HepG2 (cell line): Measurements from ENCODE around the gene GSG1. TPM values are rescaled to one million over a fixed set of nuclear protein-coding genes. Genes with fewer than 3 reads are reported as not detected.

ENCODE experiments used
- ATAC-seq: fragments of 200-7000 bp; cut with Tn5 transposase; 3 replicates; pipeline ENCODE4 v1.9.1; 2020; ENCODE audit warnings: mild to moderate bottlenecking, moderate library complexity
- BruUV-seq: library from RNA; stranded (reverse); fragments of 400-500 nt; replicated peaks from 2 replicates; lab custom pipeline; 2021; lab: Mats Ljungman, UMichigan
- CTCF ChIA-PET: fragments of 300-600 bp; formaldehyde crosslinking; extraction: SDS; loops from one replicate; lab custom pipeline; 2021; ENCODE audit warnings: low total read pairs, inconsistent platforms, low intra/inter-chr PET ratio; lab: Yijun Ruan, JAX
- POLR2A ChIA-PET: fragments of 350-600 bp; sonication (Branson Sonifier 250); formaldehyde crosslinking; loops from one replicate; lab custom pipeline; 2020; ENCODE audit warnings: antibody characterized with exemption, inconsistent platforms; lab: Yijun Ruan, JAX
- DNase-seq: peaks from one replicate; pipeline ENCODE4 v3.0.0-alpha.2; 2015; ENCODE audit warnings: low spot score
- FAIRE-seq: peaks from 3 replicates; lab custom pipeline; 2011; peaks lifted over from hg19 to GRCh38; lab: Jason Lieb, UNC
- H2AFZ ChIP-seq: one replicate; pipeline ENCODE4 v1.6.1; 2011; ENCODE audit warnings: low read length, inconsistent platforms
- H3K27ac ChIP-seq: fragments of 300-600 bp; 3 replicates; pipeline ENCODE4 v1.8.0; 2011; ENCODE audit warnings: mixed run types, mild to moderate bottlenecking, mixed read lengths, low read length, inconsistent platforms; ENCODE audit not compliant: insufficient read depth; ENCODE audit errors: extremely low read length
- H3K27me3 ChIP-seq, 2 experiments: fragments of 200-600 bp in 1 of 2; 2 replicates in 1 of 2; 3 replicates in 1 of 2; pipeline versions ENCODE4 v1.6.0 to v1.8.0; 2011; ENCODE audit warnings: low read length in 2 of 2, mild to moderate bottlenecking in 2 of 2, moderate library complexity in 2 of 2, inconsistent platforms in 1 of 2; ENCODE audit not compliant: insufficient read depth in 2 of 2, control insufficient read depth in 1 of 2
- H3K36me3 ChIP-seq, 2 experiments: fragments of 200-600 bp in 1 of 2; replicated peaks in 1 of 2; 2 replicates in 1 of 2; 3 replicates in 1 of 2; pipeline versions ENCODE4 v1.5.1 to v1.8.0; 2011; ENCODE audit warnings: low read length in 2 of 2, inconsistent platforms in 1 of 2; ENCODE audit not compliant: insufficient read depth in 2 of 2, control insufficient read depth in 1 of 2
- H3K4me1 ChIP-seq: 2 replicates; pipeline ENCODE4 v1.5.1; 2012; ENCODE audit warnings: low read length, inconsistent platforms; ENCODE audit not compliant: insufficient read depth
- H3K4me2 ChIP-seq: 2 replicates; pipeline ENCODE4 v1.6.0; 2011; ENCODE audit warnings: low read depth, low read length, inconsistent platforms
- H3K4me3 ChIP-seq, 3 experiments: fragments of 200-600 bp in 1 of 3; sonication (generic), shearing (Covaris generic) in 1 of 3; replicated peaks in 1 of 3; 2 replicates each; pipeline ENCODE4 v1.5.1; 2011 to 2016; ENCODE audit warnings: low read length in 3 of 3, inconsistent platforms in 2 of 3, low read depth in 2 of 3, mild to moderate bottlenecking in 2 of 3, control low read depth in 1 of 3, mixed read lengths in 1 of 3; ENCODE audit not compliant: insufficient read depth in 1 of 3
- H3K79me2 ChIP-seq: one replicate; pipeline ENCODE4 v1.6.1; 2011; ENCODE audit warnings: low read length, inconsistent platforms; ENCODE audit not compliant: insufficient read depth
- H3K9ac ChIP-seq: 2 replicates; pipeline ENCODE4 v1.6.0; 2011; ENCODE audit warnings: mild to moderate bottlenecking, low read depth, low read length, inconsistent platforms; ENCODE audit not compliant: insufficient read depth
- H3K9me3 ChIP-seq: 2 replicates; pipeline ENCODE4 v1.5.1; 2012; ENCODE audit warnings: mild to moderate bottlenecking, low read length
- H4K20me1 ChIP-seq: 2 replicates; pipeline ENCODE4 v1.6.0; 2011; ENCODE audit warnings: inconsistent platforms, mild to moderate bottlenecking, low read length, moderate library complexity; ENCODE audit not compliant: insufficient read depth
- AGO1 ChIP-seq: fragments of 200-400 bp; formaldehyde crosslinking; IDR thresholded peaks from 2 replicates; pipeline ENCODE4 v1.6.1; 2017; ENCODE audit warnings: mild to moderate bottlenecking, low read depth, low read length, moderate library complexity; ENCODE audit not compliant: poor library complexity, severe bottlenecking
- ATF3 ChIP-seq: sonication (generic); formaldehyde crosslinking; IDR thresholded peaks from 2 replicates; pipeline ENCODE4 v1.4.0; 2020; ENCODE audit warnings: missing genetic modification reagents
- ATF7 ChIP-seq, 2 experiments: fragments of 450-650 bp in 1 of 2; sonication (generic) in 1 of 2; formaldehyde crosslinking in 1 of 2; IDR thresholded peaks; 2 replicates each; pipeline versions ENCODE4 v1.4.0 to v1.6.1; 2016 to 2020; ENCODE audit warnings: antibody characterized with exemption in 1 of 2, mild to moderate bottlenecking in 1 of 2, missing genetic modification reagents in 1 of 2
- CHD4 ChIP-seq: fragments of 200-600 bp; sonication (generic); IDR thresholded peaks from 2 replicates; pipeline ENCODE4 v1.7.0; 2017; ENCODE audit warnings: mild to moderate bottlenecking, low read length, borderline replicate concordance
- CTCF ChIP-seq: sonication (generic); formaldehyde crosslinking; IDR thresholded peaks from 2 replicates; pipeline ENCODE4 v1.5.0; 2020; ENCODE audit warnings: mild to moderate bottlenecking, missing genetic modification reagents, moderate library complexity
- HCFC1 ChIP-seq: fragments of 150-350 bp; IDR thresholded peaks from 2 replicates; pipeline ENCODE4 v1.6.1; 2014; ENCODE audit warnings: low read depth, low read length
- HOXA3 ChIP-seq: sonication (generic); formaldehyde crosslinking; IDR thresholded peaks from 2 replicates; pipeline ENCODE4 v1.5.0; 2020; ENCODE audit warnings: missing genetic modification reagents
- JUN ChIP-seq: sonication (generic); formaldehyde crosslinking; IDR thresholded peaks from 2 replicates; pipeline ENCODE4 v1.4.0; 2020; ENCODE audit warnings: mild to moderate bottlenecking, missing genetic modification reagents
- PHF5A ChIP-seq: IDR thresholded peaks from one replicate; pipeline ENCODE4 v1.6.1; 2018; ENCODE audit warnings: low read depth, missing genetic modification reagents; ENCODE audit not compliant: unreplicated experiment
- PITX1 ChIP-seq: sonication (generic); formaldehyde crosslinking; IDR thresholded peaks from 2 replicates; pipeline ENCODE4 v1.5.1; 2020; ENCODE audit warnings: mild to moderate bottlenecking, missing genetic modification reagents
- SKI ChIP-seq: fragments of 450-650 bp; IDR thresholded peaks from one replicate; pipeline ENCODE4 v1.6.1; 2018; ENCODE audit warnings: mild to moderate bottlenecking; ENCODE audit not compliant: partially characterized antibody
- ZBTB4 ChIP-seq: sonication (generic); formaldehyde crosslinking; IDR thresholded peaks from 2 replicates; pipeline ENCODE4 v1.4.0; 2020; ENCODE audit warnings: missing genetic modification reagents, mild to moderate bottlenecking, borderline replicate concordance
- ZFP41 ChIP-seq: sonication (generic); formaldehyde crosslinking; IDR thresholded peaks from 2 replicates; pipeline ENCODE4 v1.4.0; 2020; ENCODE audit warnings: mild to moderate bottlenecking, missing genetic modification reagents, borderline replicate concordance
- ZKSCAN1 ChIP-seq: fragments of 150-350 bp; IDR thresholded peaks from 2 replicates; pipeline ENCODE4 v1.6.1; 2014; ENCODE audit warnings: low read length
- ZNF552 ChIP-seq: sonication (generic); formaldehyde crosslinking; IDR thresholded peaks from 2 replicates; pipeline ENCODE4 v1.9.0; 2022; ENCODE audit warnings: missing genetic modification reagents, mild to moderate bottlenecking, borderline replicate concordance
- WGBS: methylation state at CpG from one replicate; pipeline ENCODE4 v1.1.6; 2017; ENCODE audit warnings: low lambda C conversion rate; 5-methylcytosine and 5-hydroxymethylcytosine counted together
- in situ Hi-C: cut with HindIII; loops from 2 replicates; pipeline ENCODE4 v1.10.0; 2017; ENCODE audit warnings: low pct_unique_long_range_greater_than_20kb; ENCODE audit not compliant: extremely low pct_ligation_motif_present
- intact Hi-C: fragments of 100-400 bp; cut with micrococcal nuclease; formaldehyde crosslinking; loops from one replicate; pipeline ENCODE4 v1.10.0; 2022; ENCODE audit not compliant: unreplicated experiment
- polyA plus RNA-seq, 8 experiments: library from polyadenylated mRNA; depleted of rRNA in 3 of 8; stranded (reverse) in 7 of 8; unstranded in 1 of 8; fragments of >200 nt; fragmentation: Illumina TruSeq in 4 of 8; extraction: Trizol in 4 of 8; gene quantifications; 2 replicates each; pipeline versions ENCODE4 v1.2.1 to v1.2.3, GENCODE V29; 2011 to 2016; ENCODE audit warnings: low read depth in 4 of 8, missing spikeins in 1 of 8, mixed read lengths in 1 of 8; ENCODE audit not compliant: insufficient read depth in 1 of 8
- total RNA-seq, 5 experiments: library from RNA; depleted of rRNA; stranded (reverse); fragments of >200 nt; fragmentation: Illumina TruSeq; extraction: Trizol; gene quantifications; 2 replicates each; pipeline ENCODE4 v1.2.3, GENCODE V29; 2016; ENCODE audit warnings: low read depth in 1 of 5

Gene GSG1
- total and polyA plus RNA-seq, 2 of the 13 experiments (the other 11 are each of a cell fraction or from before 2014, with no cell fraction given) = not detected

GRCh38 chr12:13093848-13094220 is 9.6 kb downstream of the GSG1 start:
- no peak for FAIRE-seq
- CTCF ChIA-PET = no interaction called here
- in situ Hi-C loops = no loop called here

DNA sequence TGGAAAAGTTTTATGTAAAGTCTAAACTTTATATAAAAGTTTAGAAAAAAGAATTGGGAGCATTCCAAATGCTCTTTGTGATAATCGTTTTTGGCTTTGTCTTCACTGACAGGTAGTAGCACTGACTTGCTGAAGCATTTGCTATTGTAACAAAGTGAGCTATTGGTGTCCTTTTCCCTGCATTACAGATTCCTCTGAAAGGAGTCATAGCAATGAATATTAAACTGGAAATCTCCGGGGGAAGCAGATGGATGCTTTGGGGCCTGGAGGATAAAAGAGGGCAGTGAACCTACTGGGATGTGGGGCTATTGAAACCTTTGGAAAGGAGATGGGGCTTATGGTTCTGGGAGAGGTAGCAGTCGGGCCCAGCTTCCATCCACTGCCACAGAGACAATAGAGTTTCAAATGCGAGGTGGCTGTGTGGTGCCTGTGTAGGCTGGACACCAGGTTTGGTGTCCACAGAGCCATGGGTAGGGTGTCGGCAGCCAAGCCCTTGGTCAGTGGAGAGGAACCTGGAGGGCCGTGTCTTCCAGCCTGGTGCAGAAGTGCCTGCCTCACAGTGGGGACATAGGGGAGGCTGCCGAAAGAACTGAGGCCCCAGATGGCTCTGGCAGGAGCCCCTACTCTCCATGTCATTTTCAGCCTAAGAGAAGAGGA is 10.1 kb downstream of the GSG1 start:
- H3K4me2 ChIP-seq = no peak overlapping the region
- no peaks in the 10 kb centered on the region for H3K36me3 ChIP-seq
- no peaks in the 10 kb centered on the region for H4K20me1 ChIP-seq
- H3K27me3 ChIP-seq = peaks cover 2 to 65% of the 10 kb centered on the region in 2 experiments; a peak in 4 of 5 replicates
- 14% methylated on average over 4 of the region's 7 CpGs for WGBS
- CTCF ChIA-PET = no interaction called here
- no peak overlapping the region for H3K27ac ChIP-seq
- H3K4me3 ChIP-seq = no peak overlapping the region
- in situ Hi-C loops = no loop called here
- no peak overlapping the region for H3K9ac ChIP-seq
- POLR2A ChIA-PET = no interaction called here
- no peak for FAIRE-seq
- intact Hi-C loops = no loop called here
- no peak for DNase-seq
- ATAC-seq = no peak
- peaks cover 13% of the 10 kb centered on the region for H3K4me1 ChIP-seq
- no peak overlapping the region for H2AFZ ChIP-seq
- H3K79me2 ChIP-seq = no peaks in the 10 kb centered on the region
- no TSS peak for BruUV-seq
- H3K9me3 ChIP-seq = no peaks in the 10 kb centered on the region
- no peak for TF ChIP-seq CTCF (CRISPR knock-in tag)
- no peak for TF ChIP-seq SKI
- no peak for TF ChIP-seq HCFC1
- no peak for TF ChIP-seq ZFP41
- no peak for TF ChIP-seq ZBTB4 (CRISPR knock-in tag)
- no peak for TF ChIP-seq ATF3 (CRISPR knock-in tag)

More at GRCh38 chr12:13093848-13094220, 9.6 kb downstream of the GSG1 start:
- POLR2A ChIA-PET = no interaction called here
- Histone ChIP-seq H3K79me2 (no peaks in the 10 kb centered on the region), H2AFZ (no peak overlapping the region), H3K27me3 (peaks cover 2 to 60% of the 10 kb centered on the region in 2 experiments; a peak in 4 of 5 replicates), H3K4me3 (no peak overlapping the region), H4K20me1 (no peaks in the 10 kb centered on the region), H3K9me3 (no peaks in the 10 kb centered on the region), H3K27ac (no peak overlapping the region), H3K4me2 (no peak overlapping the region), H3K4me1 (peaks cover 18% of the 10 kb centered on the region), H3K9ac (no peak overlapping the region), H3K36me3 (no peaks in the 10 kb centered on the region)
- no TSS peak for BruUV-seq
- TF ChIP-seq AGO1 = no peak
- no peak for TF ChIP-seq HOXA3 (CRISPR knock-in tag)
- no peak for TF ChIP-seq ZNF552
- no peak for TF ChIP-seq JUN (CRISPR knock-in tag)
- TF ChIP-seq CHD4 = no peak
- TF ChIP-seq ZKSCAN1 = no peak
- no peak for TF ChIP-seq ATF7 (IDR thresholded peaks at IDR 0.05)
- TF ChIP-seq ATF7 (CRISPR knock-in tag; IDR thresholded peaks at IDR 0.05) = no peak
- TF ChIP-seq PHF5A (CRISPR knock-in tag) = no peak
- TF ChIP-seq PITX1 (CRISPR knock-in tag) = no peak
- intact Hi-C loops = no loop called here
- DNase-seq = no peak
- no peak for ATAC-seq
- 0% methylated on average over 2 of the region's 2 CpGs for WGBS
